Spleen (tissue), 11 donors: ENCODE data around the gene CRMP1. TPM values are rescaled to one million over a fixed set of nuclear protein-coding genes. Genes with fewer than 3 reads are reported as not detected.

Experiments used
- DNase-seq: peaks from one replicate; pipeline ENCODE4 v3.0.0-alpha.2; 2020
- H3K27ac ChIP-seq, 8 donors: fragments of 200-600 bp; sonication (generic) in 7 of 8; 1 replicate in 4 of 8; 2 replicates in 4 of 8; pipeline versions ENCODE4 v1.5.0 to v1.8.0; 2016 to 2021; ENCODE audit warnings: inconsistent platforms in 4 of 8, mild to moderate bottlenecking in 4 of 8, moderate library complexity in 1 of 8
- H3K27me3 ChIP-seq, 7 donors: fragments of 200-600 bp; sonication (generic) in 6 of 7; replicated peaks in 1 of 7; 1 replicate in 4 of 7; 2 replicates in 3 of 7; pipeline versions ENCODE4 v1.5.0 to v1.8.0; 2016 to 2021; ENCODE audit warnings: inconsistent platforms in 3 of 7, mild to moderate bottlenecking in 1 of 7
- H3K36me3 ChIP-seq, 6 donors: fragments of 200-600 bp; sonication (generic) in 5 of 6; 1 replicate in 4 of 6; 2 replicates in 2 of 6; pipeline versions ENCODE4 v1.5.0 to v1.8.0; 2016 to 2021; ENCODE audit warnings: inconsistent platforms in 2 of 6
- H3K4me1 ChIP-seq, 6 donors: fragments of 200-600 bp; sonication (generic) in 5 of 6; 1 replicate in 3 of 6; 2 replicates in 3 of 6; pipeline versions ENCODE4 v1.5.0 to v1.8.0; 2016 to 2021; ENCODE audit warnings: inconsistent platforms in 3 of 6
- H3K4me3 ChIP-seq, 8 donors: fragments of 200-600 bp; sonication (generic) in 7 of 8; 1 replicate in 4 of 8; 2 replicates in 4 of 8; pipeline versions ENCODE4 v1.5.0 to v1.8.0; 2016 to 2021; ENCODE audit warnings: inconsistent platforms in 4 of 8, mild to moderate bottlenecking in 4 of 8, moderate library complexity in 2 of 8
- H3K9me3 ChIP-seq, 8 donors: fragments of 200-600 bp; sonication (generic) in 7 of 8; 1 replicate in 4 of 8; 2 replicates in 4 of 8; pipeline versions ENCODE4 v1.5.0 to v1.8.0; 2016 to 2021; ENCODE audit warnings: inconsistent platforms in 4 of 8
- POLR2A ChIP-seq, 3 donors: fragments of 450-650 bp; IDR thresholded peaks; one replicate each; pipeline ENCODE4 v1.5.1; 2017; ENCODE audit warnings: antibody characterized with exemption in 3 of 3, mild to moderate bottlenecking in 1 of 3
- POLR2AphosphoS5 ChIP-seq, 3 donors: sonication (generic); formaldehyde crosslinking; IDR thresholded peaks; one replicate each; pipeline ENCODE4 v1.5.1; 2017; ENCODE audit warnings: antibody characterized with exemption in 3 of 3
- WGBS, 5 donors: extraction: QIAGEN DNeasy Blood & Tissue Kit in 3 of 5; methylation state at CpG; one replicate each; pipeline versions ENCODE4 v1.1.5 to v1.1.7; 2013 to 2018; 5-methylcytosine and 5-hydroxymethylcytosine counted together
- intact Hi-C: fragments of 100-400 bp; cut with DNase I; formaldehyde crosslinking; loops from one replicate; pipeline ENCODE4 v1.15.0; 2023; ENCODE audit warnings: low total_unique reads
- polyA plus RNA-seq, 3 donors: library from polyadenylated mRNA; stranded (reverse); fragments of 200-250 nt; gene quantifications; one replicate each; pipeline ENCODE4 v1.2.1, GENCODE V29; 2013
- total RNA-seq, 7 donors: library from RNA; depleted of rRNA in 3 of 7; stranded (reverse); fragments of >200 nt in 3 of 7; fragmentation: NEBNext Ultra II Directional in 4 of 7; extraction: Animal tissue kit (Norgen Biotek cat#: 25700) in 4 of 7; gene quantifications; one replicate each; pipeline versions ENCODE4 v1.1.0 to v1.2.1, GENCODE V29; 2016 to 2021
- TF ChIP-seq, protein P1 (sequence below), 11 experiments: fragments of 200-600 bp in 7 of 11; fragments of 450-650 bp in 4 of 11; sonication (generic) in 4 of 11; IDR thresholded peaks in 8 of 11; conservative IDR thresholded peaks in 3 of 11; 1 replicate in 7 of 11; 2 replicates in 4 of 11; pipeline versions ENCODE4 v1.4.0 to v1.8.0; 2016 to 2021; ENCODE audit warnings: antibody characterized with exemption in 11 of 11, inconsistent platforms in 4 of 11, mild to moderate bottlenecking in 1 of 11
- donor health status: healthy with polysubstance abuse.
- donor health status: DM: no; HTN: no; CAD: no; lungs with moderate emphysema.
- donor health status: DM: no; HTN: no; CAD: no.
- donor health status: Bipolar disorder and iron deficiency.
- donor health status: healthy.
- donor health status: DM: no; HTN: no; CAD: no.
- donor health status: DM: yes; HTN: yes; CAD: no.

Gene CRMP1
- total and polyA plus RNA-seq, 10 donors, result 0.03 to 2.3 (median 0.85) TPM; not detected in 1

DNA sequence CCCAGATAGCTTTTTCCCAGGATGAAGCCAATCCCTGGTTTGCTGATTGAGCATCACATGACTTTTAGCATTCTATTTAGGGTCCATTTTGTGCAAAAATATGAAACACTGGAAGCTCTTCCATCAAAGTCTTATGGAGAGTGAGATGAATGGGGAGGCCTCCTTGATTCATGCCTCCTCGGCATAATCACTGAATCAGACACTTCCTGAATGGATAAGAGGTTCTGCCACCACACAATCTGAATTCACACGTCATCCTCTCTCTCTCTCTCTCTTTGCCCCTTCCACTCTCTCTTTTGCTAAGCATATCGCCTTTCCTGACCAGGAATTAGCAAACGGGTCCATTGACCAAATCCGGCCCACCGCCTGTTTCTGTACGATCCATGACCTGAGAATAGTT is 68.7 kb downstream of the CRMP1 start:
- H3K4me1 ChIP-seq, result peaks cover 0 to 17% (median 7%) of the 10 kb centered on the region in 6 donors
- intact Hi-C loops, result loop anchor here (10.0 kb wide), 1 partner anchor 161 kb away; no protein-coding TSS in a partner anchor
- TF ChIP-seq, protein P1, sequence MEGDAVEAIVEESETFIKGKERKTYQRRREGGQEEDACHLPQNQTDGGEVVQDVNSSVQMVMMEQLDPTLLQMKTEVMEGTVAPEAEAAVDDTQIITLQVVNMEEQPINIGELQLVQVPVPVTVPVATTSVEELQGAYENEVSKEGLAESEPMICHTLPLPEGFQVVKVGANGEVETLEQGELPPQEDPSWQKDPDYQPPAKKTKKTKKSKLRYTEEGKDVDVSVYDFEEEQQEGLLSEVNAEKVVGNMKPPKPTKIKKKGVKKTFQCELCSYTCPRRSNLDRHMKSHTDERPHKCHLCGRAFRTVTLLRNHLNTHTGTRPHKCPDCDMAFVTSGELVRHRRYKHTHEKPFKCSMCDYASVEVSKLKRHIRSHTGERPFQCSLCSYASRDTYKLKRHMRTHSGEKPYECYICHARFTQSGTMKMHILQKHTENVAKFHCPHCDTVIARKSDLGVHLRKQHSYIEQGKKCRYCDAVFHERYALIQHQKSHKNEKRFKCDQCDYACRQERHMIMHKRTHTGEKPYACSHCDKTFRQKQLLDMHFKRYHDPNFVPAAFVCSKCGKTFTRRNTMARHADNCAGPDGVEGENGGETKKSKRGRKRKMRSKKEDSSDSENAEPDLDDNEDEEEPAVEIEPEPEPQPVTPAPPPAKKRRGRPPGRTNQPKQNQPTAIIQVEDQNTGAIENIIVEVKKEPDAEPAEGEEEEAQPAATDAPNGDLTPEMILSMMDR (IDR thresholded peaks at IDR 0.05 in 8 of 11, conservative IDR thresholded peaks at IDR 0.05 in 3 of 11), result no peak
- TF ChIP-seq POLR2AphosphoS5 (IDR thresholded peaks at IDR 0.05) (no peak), POLR2A (IDR thresholded peaks at IDR 0.05) (no peak)
- H3K27me3 ChIP-seq, result peaks cover 0 to 24% (median 0%) of the 10 kb centered on the region in 7 donors
- H3K4me3 ChIP-seq, result no peak overlapping the region
- H3K9me3 ChIP-seq, result no peaks in the 10 kb centered on the region
- WGBS, 5 donors, result 65 to 77% (median 69%) methylated on average over 7 of the region's 7 CpGs
- H3K27ac ChIP-seq, result no peak overlapping the region
- DNase-seq, result peak; percentile 31
- H3K36me3 ChIP-seq, result no peaks in the 10 kb centered on the region

DNA sequence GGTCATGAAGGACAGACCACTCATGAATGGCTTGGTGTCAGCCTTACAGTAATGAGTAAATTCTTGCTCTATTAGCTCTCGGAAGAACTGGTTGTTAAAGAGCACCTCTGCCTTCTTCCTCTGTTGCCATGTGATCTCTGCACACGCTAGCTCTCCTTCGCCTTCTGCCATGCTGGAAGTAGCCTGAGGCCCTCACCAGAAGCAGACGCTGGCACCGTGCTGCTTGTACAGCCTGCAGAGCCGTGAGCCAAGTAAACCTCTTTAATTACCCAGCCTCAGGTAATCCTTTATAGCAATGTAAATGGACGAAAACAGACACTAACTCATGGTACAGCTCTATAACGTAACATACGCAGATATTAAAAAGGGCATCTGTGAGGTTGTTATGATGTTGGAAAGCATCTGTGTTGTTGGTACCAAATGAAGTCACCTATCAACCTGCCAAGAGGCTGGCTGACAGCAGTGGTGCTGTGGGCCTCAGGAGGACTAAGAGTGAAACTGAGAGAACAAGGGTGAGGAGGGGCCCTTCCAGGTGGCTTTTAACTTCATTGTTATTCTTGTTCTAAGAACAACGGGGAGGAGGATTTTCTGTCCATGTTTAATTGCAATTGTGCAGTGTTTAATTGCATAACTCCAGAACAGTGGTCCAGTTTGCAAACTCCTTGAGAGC is 69.2 kb downstream of the CRMP1 start:
- Histone ChIP-seq H3K4me3 (no peak overlapping the region), H3K36me3 (no peaks in the 10 kb centered on the region), H3K4me1 (peaks cover 0 to 17% (median 7%) of the 10 kb centered on the region in 6 donors), H3K27me3 (peaks cover 0 to 20% (median 0%) of the 10 kb centered on the region in 7 donors), H3K9me3 (no peaks in the 10 kb centered on the region), H3K27ac (no peak overlapping the region)
- intact Hi-C loops, result loop anchor here (10.0 kb wide), 1 partner anchor 161 kb away; no protein-coding TSS in a partner anchor
- WGBS, 5 donors, result 85 to 93% (median 89%) methylated on average over 10 of the region's 10 CpGs
- TF ChIP-seq POLR2A (IDR thresholded peaks at IDR 0.05) (no peak), POLR2AphosphoS5 (IDR thresholded peaks at IDR 0.05) (no peak)
- TF ChIP-seq, protein P1 (IDR thresholded peaks at IDR 0.05 in 8 of 11, conservative IDR thresholded peaks at IDR 0.05 in 3 of 11), result no peak
- DNase-seq, result peak; percentile 56

DNA sequence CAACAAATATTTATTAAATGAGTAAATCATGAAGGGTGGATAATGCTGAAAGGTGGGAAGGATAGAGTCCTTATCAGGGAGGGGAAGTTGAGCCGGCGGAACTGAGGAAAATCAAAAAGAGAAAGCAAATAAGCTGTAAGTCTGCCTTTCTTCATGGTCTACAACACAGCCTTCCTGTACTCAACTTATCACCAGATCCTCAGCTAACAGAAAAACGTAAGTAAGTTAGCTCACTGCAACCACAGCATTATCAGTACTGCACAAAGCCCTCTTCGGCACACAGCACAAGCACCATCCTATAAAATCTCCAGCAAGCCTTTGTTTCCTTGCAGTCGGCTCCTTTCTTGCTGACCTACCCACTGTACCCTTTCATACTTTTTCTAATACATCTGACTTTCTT is 70.3 kb downstream of the CRMP1 start:
- no peak overlapping the region for H3K27ac ChIP-seq
- no peak for DNase-seq
- H3K9me3 ChIP-seq, result no peaks in the 10 kb centered on the region
- no peaks in the 10 kb centered on the region for H3K36me3 ChIP-seq
- H3K4me3 ChIP-seq, result no peak overlapping the region
- WGBS, 5 donors, result 26 to 57% (median 40%) methylated on average over 5 of the region's 5 CpGs
- TF ChIP-seq POLR2A (IDR thresholded peaks at IDR 0.05), result no peak
- TF ChIP-seq POLR2AphosphoS5 (IDR thresholded peaks at IDR 0.05), result no peak
- TF ChIP-seq, protein P1 (IDR thresholded peaks at IDR 0.05 in 8 of 11, conservative IDR thresholded peaks at IDR 0.05 in 3 of 11), result no peak
- H3K4me1 ChIP-seq, result peaks cover 0 to 14% (median 7%) of the 10 kb centered on the region in 6 donors
- peaks cover 0 to 12% (median 0%) of the 10 kb centered on the region in 7 donors for H3K27me3 ChIP-seq
- intact Hi-C loops, result loop anchor here (10.0 kb wide), 1 partner anchor 162 kb away; no protein-coding TSS in a partner anchor

DNA sequence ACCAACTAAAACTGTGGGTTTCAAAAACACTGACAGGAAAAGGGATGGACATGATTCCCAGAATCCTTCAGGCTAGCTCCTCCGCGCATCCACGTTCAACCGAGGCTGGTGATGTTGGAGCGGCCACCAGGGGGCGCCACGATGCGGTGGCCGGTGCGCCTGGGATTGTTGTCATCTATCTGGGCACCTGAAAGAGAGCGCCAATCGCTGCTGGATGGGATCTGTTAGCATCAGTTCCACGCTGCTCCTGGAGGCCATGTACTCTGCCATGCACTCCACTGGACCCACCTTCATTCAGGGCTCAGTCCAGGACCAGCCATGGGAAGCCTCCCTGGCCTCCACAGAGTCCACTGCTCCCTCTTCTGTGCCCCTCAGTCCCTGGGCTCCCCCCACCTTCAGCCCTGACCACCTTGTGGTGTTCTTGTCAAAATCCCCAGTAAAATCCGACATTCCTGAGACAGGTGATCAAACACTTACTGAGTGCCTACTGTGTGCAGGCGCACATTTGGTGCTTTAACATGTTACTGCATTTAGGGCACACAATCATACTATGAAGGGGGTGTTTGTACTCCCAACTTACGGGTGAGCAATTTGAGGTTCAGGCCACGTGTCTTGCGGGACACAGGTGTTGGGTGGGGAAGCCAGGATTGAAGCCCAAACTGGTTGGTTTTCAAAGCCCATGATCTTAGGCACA is 71.1 kb downstream of the CRMP1 start:
- TF ChIP-seq, protein P1 (IDR thresholded peaks at IDR 0.05 in 8 of 11, conservative IDR thresholded peaks at IDR 0.05 in 3 of 11), result peak in 8 of 11 experiments; percentile 17 to 56 (median 40)
- TF ChIP-seq POLR2AphosphoS5 (IDR thresholded peaks at IDR 0.05), result no peak
- WGBS, 5 donors, result 73 to 83% (median 76%) methylated on average over 17 to 18 of the region's 18 CpGs
- DNase-seq, result peak; percentile 63
- H3K9me3 ChIP-seq, result no peaks in the 10 kb centered on the region
- H3K4me3 ChIP-seq, result no peak overlapping the region
- intact Hi-C loops, result loop anchor here (10.0 kb wide), 1 partner anchor 163 kb away; no protein-coding TSS in a partner anchor
- H3K27me3 ChIP-seq, result peaks cover 0 to 7% (median 0%) of the 10 kb centered on the region in 7 donors
- H3K27ac ChIP-seq, result no peak overlapping the region
- no peaks in the 10 kb centered on the region for H3K36me3 ChIP-seq
- H3K4me1 ChIP-seq, result peaks cover 0 to 5% (median 2%) of the 10 kb centered on the region in 6 donors
